T follicular helper cell (primary cell): Measurements from ENCODE around the gene QARS1.

Experiments
- DNase-seq: peaks from one replicate; pipeline ENCODE4 v3.0.0-alpha.2; 2020; ENCODE audit warnings: low read depth
- total RNA-seq, 2 experiments: gene quantifications; one replicate each; lab custom pipeline; 2026; lab: John Stamatoyannopoulos, UW

Gene QARS1
- 141 to 204 reads per million in 2 experiments for total RNA-seq

DNA sequence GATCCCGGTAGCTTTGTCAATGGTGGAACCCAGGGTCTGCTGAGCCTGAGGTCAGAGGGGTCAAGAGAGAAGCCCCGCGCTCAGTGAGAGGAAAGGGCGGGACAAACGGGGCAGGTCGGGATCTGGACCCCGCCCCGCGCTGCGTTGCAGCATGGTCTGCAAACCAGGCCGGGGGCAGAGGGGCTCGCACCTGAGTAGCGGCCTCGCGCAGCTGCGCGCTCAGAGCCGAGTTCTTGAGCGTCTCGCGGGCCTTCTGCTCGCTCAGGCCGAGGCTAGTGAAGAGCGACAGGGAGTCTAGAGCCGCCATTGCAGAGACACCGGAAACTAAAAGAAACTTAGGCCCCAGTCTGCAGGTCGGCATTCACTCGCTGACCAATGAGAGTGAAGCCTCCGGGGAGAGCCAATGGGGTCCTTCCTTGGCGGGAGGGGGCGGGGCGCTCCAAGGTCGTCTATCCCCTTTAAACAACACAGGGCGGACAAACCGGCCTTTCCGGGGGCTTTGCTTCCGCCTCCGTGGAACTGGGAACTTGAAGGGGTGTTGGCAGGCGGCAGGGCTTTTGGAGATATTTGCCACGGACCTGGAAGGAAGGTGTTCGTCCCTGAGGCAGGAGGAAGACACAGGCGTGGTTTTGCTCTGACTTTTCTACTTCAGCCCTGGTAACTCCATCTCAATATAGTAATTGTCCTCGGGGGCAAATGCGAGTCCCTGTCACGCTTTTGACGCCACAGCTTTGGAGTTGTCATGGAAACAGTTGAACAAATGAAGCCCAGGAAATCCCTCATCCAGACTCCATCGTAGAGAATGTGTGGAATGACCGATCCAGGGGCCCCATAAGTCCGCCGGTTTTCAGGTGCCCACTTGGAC is at the start of gene QARS1:
Gene QARS1 (minus strand): TSS at position 331 of the 865 bp plus-strand sequence. CDS start 24 bp downstream, at position 307.
- peak; percentile 82 for DNase-seq

DNA sequence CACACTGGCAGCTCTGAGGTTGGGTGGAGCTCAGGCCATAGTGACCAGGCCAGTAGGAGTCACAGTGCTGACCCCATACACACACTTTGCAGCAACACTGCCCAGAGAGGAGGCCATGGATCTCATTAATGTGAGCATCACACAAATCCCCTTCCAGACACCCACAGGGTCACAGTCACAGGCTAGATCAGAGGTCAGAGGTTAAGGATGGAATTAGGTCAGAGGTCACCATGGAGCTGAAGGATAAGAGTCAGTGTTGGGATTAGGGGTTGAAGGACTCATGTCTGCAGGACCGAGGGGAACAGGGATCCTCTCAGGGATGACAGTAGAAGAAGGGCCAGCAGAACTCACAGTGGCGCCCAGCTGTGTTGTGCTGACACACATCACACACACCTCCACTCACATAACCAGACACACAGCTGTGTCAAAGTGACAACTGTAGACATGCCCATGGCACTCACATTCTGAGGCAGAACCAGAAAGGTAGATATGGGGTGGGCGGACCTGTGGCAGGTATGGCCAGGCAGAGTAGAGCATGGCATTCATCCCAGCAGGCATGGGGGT is 48.9 kb upstream of the QARS1 start:
- DNase-seq = no peak

DNA sequence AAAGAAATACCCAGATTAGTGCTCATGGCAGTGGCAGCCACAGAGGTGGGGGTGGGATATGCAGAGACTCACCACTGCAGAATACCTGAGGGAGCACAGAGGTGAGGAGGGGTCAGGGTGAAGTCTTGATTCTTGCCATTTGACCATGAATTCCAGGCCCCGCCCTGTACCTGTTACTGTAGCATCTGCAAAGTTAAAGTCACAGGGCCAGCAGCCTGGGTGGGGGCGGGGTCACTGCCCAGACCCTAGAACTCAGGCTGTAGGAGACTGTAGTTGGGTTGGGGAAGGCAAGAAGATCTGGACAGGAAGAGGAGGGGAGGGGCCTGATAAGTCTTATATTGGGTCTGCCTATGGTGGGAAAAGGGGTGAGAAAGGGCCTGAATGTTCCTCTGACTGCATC is 47.1 kb upstream of the QARS1 start:
- no peak for DNase-seq

DNA sequence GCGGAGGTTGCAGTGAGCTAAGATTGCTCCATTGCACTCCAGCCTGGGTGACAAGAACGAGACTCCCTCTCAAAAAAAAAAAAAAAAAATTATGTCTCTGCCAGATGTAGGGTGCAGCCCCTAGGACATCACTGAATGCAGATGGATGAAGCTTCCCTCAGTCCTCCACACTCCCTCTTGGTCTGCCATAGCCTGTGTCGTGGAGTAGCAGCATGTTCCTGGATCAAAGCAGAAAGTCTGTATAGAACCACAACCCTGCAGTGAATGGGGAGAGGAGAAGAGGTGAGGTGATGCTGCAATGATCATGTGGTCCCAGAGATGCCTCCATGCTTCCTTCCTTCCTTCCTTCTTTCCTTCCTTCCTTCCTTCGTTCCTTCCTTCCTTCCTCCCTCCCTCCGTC is 43.6 kb upstream of the QARS1 start:
- DNase-seq = no peak

DNA sequence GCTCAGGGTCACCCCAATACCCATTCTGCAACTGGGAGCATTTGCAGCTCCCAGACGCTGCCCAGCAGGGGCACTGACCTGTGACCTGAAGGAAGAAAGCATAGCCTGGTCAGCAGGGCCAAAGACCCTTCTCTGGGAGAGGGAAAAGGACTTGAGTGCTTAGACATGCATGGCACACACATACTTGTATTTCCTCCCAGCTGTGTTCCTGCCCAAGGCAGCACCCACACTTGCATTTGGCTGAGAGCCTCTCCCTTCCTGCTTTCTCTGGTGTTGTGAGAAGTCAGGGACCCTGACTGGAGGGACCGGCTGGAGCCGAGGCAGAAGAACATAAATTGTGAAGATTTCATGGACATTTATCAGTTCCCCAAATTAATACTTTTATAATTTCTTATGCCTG is 35.5 kb upstream of the QARS1 start:
- no peak for DNase-seq

DNA sequence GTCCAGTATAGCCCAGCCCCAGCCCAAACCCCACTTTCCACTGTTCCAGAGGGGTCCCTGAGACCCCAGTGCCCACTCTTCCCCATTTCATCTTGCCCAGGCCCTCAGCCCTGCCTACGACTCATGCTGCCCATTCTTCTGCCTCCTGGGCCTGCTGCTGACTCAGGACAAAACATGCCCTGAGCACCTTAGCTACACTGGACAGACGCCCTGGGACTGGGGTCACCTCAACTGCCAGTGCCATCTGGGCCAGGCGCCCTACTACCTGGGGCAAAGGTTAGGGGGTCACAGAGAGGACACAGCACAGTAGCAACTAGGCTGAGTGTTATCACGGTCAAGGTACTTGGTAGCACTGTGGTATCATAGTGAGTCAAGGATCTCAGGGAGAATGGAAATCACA is 30.9 kb upstream of the QARS1 start:
- DNase-seq = no peak

DNA sequence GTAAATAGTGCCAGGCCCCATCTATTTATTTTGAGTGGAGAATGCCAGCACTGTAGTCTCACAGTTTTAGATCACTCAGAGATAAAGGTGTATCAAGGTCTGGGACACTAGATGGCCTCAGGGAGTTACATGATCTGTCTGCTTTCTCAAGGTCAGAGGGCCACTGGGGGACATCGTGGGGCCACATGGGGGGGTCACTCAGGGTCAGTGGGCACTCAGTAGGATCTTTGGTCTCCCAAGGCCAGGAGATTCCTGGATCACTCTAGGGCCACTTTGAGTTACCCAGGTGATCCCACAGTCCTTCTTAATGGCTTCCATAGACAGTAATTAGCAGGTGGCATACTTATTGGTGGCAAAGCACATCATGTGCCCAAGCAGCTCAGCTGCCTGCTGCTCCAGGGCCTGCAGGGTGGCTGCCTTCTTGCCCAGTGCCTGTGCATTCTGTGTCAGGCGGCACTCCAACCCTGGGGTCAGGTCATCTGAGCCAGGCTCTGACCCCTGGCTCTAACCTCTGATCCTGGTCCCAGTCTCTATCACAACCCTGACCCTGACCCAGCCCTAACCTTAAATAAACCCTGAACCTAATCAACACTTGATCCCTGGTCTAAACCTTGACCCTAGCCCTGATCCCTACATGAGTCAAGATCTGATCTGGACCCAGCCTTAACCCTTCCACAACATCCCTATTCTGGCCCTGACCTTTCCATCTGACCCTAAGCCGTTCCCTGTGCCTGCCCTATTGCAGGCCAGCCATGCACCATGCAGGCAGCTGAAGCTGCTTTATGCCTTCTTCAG is 30.1 kb upstream of the QARS1 start:
- no peak for DNase-seq

DNA sequence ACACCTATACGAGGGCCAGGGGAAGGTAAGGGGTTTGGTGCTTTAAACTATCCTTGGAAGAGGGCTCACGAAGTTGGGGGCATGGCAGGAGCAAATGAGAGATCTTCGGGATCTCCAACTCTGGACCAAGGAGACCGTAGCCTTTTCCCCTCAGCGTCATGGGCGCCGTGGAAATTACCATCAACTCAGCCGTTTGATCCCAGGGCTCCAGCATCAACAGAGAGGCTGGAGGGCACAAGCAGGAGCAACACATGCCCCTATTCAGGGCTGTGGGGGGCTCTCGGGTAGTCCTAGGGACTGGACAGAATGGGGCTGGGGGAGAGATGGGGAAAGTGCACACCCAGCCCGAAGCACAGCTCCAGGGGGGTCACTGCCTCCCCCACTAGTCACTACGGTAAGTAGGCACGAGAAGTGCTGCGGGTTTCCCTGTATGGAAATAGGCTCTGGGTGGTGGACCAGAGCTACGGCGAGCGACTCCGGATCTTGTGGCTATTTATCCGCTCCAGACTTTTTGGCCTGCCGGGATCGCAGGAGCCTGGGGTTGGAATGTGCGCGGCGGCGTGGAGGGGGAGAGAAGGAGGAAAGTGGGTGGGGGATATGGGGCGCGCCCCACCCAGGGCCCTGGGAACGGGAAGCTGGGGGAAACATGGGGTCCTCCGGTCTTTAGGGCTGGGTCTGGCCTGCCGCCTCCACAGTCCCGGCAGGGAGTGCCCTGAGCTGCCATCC is 28.8 kb upstream of the QARS1 start:
- no peak for DNase-seq

DNA sequence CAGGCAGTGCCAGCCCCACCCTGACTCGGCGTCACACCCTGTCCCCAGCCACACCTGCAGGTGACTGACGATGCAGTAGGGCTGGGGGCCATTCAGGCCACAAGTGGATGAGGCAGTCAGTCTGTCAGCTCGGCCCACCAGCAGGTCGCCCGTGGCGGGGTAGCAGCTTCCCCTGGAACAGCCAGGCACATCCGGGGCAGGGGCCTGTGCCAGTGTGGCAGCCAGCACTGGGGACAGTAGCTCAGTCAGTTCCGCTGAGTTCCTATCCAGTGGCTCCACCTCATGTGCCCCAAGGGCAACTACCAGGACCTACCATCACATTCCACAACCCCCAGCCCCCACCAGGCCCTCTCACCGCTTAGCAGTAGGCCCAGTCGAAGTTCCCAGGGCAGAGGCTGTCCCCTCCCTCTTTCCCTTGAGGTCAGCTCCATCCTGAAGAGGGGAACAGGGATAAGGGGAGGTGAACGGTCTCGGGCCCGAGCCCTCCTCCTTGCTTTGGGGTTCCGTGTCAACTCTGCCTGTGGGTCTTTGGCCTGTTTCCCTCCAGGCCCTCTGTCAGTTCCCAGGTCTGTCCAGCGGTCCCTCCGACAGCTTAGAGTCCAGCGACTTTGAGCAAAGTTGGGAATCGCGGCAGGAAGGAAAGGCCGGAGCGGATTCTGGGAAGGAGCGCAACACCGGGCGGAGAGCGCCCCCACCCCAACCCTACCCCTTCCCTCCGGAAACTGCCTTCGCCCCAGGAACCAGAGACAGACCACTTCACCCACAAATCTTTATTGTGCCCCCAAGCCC is 28.1 kb upstream of the QARS1 start, which contains the start of gene LAMB2:
Gene LAMB2 (minus strand): TSS at position 614 of the 789 bp plus-strand sequence. CDS start 183 bp downstream, at position 431.
- no peak for DNase-seq

DNA sequence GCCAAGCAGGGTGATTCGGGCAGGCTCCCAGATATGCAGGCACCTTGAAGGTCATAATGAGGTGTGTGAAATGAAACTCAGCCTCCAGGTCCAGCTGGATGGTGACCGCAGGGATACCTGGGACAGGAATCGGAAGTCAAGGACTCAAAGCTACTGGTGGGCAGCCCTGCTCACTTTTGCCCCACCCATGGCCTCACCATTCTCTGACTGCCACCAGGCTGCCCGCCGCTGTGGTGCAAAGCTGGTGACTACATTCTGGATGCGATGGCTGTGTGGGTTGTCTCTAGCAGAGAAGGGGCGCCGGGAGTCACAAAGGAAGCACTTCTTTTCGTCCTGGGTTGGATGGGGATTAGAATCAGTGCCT is 27.5 kb upstream of the QARS1 start:
- no peak for DNase-seq

DNA sequence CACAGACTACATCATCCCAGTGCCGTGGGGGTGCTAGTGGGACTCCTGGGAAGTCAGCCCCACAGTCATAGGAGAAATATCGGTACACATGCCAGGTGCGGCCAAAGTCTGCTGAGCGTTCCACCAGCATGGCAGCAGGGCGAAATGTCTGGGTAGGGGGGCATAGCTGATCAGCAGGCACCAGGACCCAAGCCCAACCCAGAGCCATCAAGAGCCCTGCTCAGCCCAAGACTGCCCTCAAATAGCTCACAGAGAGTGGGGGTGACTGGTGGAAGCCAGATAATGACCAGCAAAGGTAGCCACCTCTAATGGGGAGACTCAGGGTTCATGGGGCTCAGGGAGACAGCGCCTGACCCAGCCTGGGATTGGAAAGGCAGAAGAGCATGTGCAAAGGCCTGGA is 27.0 kb upstream of the QARS1 start:
- DNase-seq = no peak

DNA sequence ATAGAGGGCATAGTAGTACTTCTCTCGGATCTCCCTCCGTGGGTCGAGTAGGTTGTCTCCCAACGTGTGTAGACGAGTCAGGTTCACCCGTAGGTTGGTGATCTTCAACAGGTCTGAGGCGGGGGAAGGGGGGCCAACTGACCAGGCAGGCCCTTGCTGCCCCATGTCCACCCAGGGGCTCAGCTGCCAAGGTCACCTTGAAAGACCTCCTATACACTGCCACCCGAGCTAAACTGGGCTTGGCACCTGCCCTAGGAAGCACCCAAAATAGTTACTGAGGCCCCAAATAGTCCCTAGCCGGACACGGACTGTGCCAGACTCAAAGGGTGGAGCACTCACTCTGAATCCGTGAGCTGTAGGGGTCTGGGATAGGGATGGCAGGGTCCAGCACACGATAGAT is 26.5 kb upstream of the QARS1 start:
- no peak for DNase-seq

DNA sequence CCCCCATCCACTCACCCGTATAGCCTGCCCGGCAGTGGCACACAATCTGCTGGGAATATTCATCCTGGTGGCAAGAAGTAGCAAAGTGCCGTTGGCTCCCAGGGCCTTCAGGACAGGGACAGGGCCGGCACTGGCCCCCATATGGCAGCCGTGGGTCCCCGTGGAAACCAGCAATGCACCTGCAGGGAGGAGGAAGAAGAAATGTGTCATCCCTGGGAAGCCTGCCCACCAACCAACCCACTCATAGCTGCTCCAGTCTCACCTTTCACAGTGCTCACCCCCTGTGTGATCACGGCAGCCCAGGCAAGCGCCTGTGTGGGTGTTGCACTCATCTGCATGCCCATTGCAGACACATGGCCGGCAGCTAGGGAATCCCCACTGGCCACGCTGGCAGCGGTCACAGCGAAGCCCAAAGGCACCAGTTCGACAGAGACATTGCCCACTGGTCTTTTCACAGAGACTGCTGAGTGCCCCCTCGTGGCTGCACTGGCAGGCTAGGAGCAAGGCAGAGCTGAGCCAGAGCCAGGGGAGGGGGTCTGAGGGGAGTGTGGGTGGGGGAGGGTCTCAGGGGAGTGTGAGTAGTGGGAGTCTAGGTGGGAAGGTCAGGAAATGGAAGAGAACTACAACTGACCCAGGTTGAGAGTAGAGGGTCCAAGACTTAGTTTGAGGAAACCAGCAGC is 20.6 kb upstream of the QARS1 start:
- no peak for DNase-seq

DNA sequence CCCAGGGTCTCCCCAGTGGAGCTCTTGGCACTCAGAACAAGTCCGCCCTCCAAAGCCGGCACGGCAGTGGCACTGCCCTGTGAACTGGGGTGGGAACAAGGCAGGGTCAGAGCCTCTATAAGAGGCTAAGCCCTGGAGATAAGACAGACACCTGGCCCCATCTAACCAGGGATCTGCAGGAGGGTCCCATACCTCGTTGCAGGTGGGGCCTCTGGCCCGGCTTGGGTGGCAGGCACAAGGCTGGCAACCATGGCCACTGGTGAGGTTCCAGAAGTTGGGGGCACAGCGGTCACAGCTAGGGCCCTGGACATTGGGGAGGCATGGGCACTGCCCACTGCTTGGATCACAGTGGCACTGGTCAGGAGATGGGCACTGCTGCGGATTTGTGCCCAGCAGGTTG is 19.6 kb upstream of the QARS1 start:
- DNase-seq = no peak

DNA sequence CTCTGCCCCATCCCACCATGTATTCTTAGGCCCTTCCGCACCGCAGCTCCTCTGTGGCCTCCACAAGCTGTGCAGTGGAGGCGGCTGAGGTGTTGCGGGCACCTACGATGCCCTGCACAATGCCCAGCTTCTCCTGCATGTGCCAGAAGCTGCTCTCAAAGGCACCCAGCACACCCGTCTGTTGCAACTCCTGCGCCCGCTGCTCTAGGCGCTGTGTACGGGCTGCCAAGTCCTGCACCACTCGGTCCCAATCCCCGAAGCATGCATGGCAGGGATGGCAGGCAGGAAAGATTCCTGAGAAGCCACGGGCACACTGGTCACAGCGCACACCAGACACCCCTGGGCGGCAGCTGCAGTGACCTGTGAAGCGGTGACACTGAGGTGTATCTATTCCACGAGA is 19.1 kb upstream of the QARS1 start:
- no peak for DNase-seq

DNA sequence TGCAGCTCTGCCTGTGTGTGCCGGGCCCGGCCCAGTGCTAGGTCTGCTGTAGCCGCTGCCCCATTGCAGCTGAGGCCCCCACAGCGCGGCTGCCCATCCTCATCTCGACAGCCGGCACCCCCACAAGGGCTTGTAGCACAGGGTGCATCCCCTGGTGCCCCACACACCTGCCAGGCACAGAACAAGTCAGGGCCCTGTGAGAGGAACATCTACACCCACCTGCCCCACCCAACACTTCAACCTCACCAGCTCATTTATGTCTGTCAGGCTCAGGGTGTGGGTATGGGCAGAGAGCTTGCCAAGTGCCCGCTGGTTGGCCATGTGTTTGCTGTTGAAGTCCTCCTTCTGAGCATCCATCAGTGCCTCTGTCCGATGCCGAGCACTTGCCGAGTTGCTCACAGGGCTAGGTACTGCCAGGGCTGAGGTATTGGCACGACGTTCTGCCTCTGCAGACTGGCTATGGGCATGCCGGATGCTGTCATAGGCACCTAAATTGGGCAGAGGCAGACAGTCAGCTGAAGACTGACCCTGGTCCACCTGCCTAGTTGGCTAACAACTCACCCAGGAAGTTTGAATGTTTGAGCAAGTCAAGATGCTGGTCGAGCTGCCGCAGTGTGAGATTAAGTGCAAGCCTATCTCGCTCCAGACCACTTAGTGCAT is 18.5 kb upstream of the QARS1 start:
- no peak for DNase-seq

DNA sequence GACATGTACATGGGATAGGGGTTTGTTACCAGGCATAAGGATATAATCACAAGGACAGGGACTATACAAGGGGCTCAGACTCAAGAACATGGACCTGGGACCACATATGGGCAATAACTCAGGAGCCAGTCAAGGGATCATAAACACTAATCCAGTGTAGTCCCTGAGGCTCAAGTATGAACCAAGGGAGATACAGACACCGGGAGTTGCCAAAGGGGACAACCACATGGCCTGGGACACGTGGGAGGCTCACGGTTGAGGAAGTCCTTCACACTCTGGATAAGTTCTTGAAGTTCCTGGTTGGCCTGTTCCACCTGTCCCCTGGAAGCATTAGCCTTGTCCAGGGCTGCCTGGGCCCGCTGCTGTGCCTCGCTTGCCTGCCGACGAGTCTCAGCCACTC is 17.9 kb upstream of the QARS1 start:
- DNase-seq = no peak

DNA sequence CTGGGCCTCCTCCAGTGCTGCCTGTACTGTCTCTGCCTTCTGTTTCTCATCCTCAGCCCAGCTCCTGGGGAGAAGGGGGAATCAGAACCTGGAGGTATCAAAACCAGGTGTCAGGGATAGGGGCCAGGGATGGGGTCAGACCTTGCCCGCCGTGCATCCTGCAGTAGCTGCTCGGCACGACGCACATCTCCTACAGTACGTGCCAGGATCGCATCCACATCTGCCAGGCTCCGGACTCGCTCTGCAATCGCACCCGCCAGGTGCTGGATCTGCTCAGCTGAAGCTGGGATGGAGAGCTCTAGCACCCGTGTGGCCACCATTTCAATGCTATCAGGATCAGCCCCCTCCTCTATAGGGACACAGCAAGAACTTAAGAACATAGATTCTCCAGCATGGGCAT is 17.5 kb upstream of the QARS1 start:
- no peak for DNase-seq

DNA sequence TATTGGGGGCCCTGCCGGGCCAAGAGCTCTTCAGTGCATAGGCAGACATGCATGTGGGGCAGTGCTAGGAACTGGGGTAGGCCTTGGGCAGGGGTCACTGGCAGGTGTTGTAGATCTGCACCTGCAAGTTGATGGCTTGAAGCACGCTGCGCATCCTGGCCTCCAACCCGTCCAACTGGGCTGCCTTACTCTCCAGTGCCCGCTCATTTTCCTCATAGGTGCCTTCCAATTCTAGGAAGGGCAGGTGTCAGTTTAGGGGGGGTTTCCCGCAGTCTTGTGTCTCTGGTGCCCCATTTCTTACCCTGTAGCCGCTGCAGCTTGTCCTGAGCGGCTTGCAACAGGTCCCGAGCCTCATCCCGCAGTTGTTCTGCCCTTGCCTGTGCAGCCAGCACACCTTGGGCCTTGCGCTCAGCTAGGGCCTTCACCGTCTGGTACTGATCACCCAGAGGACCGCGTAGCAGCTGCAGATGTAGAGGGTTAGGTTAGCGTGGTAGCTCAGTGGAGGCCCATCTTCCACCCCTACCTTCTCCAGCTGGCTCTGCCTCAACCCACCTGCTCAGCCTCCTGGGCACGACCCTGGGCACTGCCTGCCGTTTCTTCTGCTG is 16.7 kb upstream of the QARS1 start:
- DNase-seq = no peak
